Nephron progenitor cell (in vitro differentiated cells): ENCODE results near the gene HOXB3.

Experiments used
- DNase-seq: peaks from one replicate; pipeline ENCODE4 v3.0.0; 2021
- H3K27ac Mint-ChIP-seq: 2 replicates; pipeline ENCODE4 v1.8.0; 2021; ENCODE audit warnings: mild to moderate bottlenecking, moderate library complexity, mixed read lengths
- H3K27me3 Mint-ChIP-seq: 2 replicates; pipeline ENCODE4 v1.8.0; 2021; ENCODE audit warnings: mild to moderate bottlenecking, low read depth, mixed read lengths; ENCODE audit not compliant: poor library complexity
- H3K36me3 Mint-ChIP-seq: 2 replicates; pipeline ENCODE4 v1.8.0; 2021; ENCODE audit warnings: low read depth, mixed read lengths
- H3K4me1 Mint-ChIP-seq: 2 replicates; pipeline ENCODE4 v1.8.0; 2021; ENCODE audit warnings: mixed read lengths
- H3K4me3 Mint-ChIP-seq: 2 replicates; pipeline ENCODE4 v1.8.0; 2021; ENCODE audit warnings: mild to moderate bottlenecking, moderate library complexity, mixed read lengths
- H3K9me3 Mint-ChIP-seq: 2 replicates; pipeline ENCODE4 v1.8.0; 2021; ENCODE audit warnings: mild to moderate bottlenecking, moderate library complexity, mixed read lengths
- TF ChIP-seq, protein P1 (sequence below): fragments of 200-600 bp; sonication (generic); IDR thresholded peaks from 2 replicates; pipeline ENCODE4 v1.5.0; 2021; ENCODE audit warnings: antibody characterized with exemption

HOXB3 gene

DNA sequence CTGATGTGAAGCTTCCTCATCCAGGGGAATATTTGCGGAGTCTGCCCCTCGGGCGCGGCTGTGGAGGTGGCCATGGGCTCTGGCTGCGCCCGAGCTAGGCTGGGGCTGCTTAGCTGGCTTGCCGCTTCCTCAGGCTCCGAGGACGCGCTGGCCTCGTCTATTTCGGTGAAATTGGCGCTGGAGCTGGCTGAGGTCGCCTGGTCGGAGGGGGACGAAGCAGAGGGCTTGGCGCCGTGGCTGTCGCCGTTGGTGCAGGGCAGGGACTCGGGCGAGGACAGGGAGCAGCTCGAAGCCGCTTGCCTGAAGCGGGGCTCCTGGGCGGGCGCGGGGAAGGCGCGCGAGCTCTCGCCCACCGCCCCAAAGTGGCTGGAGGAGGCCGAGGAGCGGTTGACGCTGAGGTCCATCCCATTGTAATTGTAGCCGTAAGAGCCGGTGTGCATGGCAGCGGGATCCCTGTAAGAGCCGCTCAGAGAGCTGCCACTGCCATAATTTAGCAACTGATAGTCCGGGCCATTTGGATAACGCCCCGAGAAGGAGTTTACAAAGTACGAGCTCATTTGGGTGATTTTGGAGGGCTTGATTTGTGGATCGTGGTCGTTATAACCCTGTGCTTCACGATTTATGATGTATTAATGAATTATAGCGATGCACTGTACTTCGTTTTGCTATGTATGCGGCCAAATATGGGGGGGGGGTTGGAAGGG, 3.2 kb upstream of the HOXB3 start, which contains the start of gene HOXB5:
Gene HOXB5 (minus strand): TSS at position 654 of the 704 bp plus-strand sequence. CDS start 97 bp downstream, at position 557.
- DNase-seq, result peak; percentile 59
- peak within 1 kb of the TSS; percentile 99 for H3K27ac Mint-ChIP-seq
- TF ChIP-seq, protein P1, sequence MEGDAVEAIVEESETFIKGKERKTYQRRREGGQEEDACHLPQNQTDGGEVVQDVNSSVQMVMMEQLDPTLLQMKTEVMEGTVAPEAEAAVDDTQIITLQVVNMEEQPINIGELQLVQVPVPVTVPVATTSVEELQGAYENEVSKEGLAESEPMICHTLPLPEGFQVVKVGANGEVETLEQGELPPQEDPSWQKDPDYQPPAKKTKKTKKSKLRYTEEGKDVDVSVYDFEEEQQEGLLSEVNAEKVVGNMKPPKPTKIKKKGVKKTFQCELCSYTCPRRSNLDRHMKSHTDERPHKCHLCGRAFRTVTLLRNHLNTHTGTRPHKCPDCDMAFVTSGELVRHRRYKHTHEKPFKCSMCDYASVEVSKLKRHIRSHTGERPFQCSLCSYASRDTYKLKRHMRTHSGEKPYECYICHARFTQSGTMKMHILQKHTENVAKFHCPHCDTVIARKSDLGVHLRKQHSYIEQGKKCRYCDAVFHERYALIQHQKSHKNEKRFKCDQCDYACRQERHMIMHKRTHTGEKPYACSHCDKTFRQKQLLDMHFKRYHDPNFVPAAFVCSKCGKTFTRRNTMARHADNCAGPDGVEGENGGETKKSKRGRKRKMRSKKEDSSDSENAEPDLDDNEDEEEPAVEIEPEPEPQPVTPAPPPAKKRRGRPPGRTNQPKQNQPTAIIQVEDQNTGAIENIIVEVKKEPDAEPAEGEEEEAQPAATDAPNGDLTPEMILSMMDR, result no peak
- peaks cover 99% of the 10 kb centered on the region for H3K36me3 Mint-ChIP-seq
- peak within 1 kb of the TSS; percentile 99 for H3K4me3 Mint-ChIP-seq
- peaks cover 30% of the 10 kb centered on the region for H3K27me3 Mint-ChIP-seq
- peaks cover 4% of the 10 kb centered on the region for H3K9me3 Mint-ChIP-seq
- peaks cover 24% of the 10 kb centered on the region for H3K4me1 Mint-ChIP-seq

DNA sequence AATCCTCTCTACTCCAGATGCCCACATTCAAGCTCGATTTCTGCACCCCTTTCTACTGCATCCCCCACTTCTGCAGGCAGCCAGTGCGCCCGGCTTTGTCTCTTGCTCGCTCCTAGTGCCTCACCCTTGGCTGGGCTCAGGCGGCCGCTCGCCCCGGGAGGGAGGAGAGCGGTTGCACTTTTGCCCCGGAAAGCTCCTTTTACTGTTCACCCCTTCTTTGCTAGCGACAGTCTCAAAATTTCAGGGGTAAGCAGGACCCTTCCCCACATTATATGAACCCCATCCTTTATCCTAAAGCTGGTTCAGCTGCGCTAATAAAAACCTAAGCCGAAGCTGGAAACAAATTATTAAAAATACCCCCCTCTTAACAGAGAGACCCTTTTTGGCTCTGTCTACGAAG, 2.5 kb upstream of the HOXB3 start:
- peaks cover 20% of the 10 kb centered on the region for H3K4me1 Mint-ChIP-seq
- DNase-seq, result no peak
- H3K27me3 Mint-ChIP-seq, result peaks cover 26% of the 10 kb centered on the region
- peaks cover 99% of the 10 kb centered on the region for H3K36me3 Mint-ChIP-seq
- H3K9me3 Mint-ChIP-seq, result peaks cover 4% of the 10 kb centered on the region
- H3K27ac Mint-ChIP-seq, result peak overlapping the region; percentile 99
- H3K4me3 Mint-ChIP-seq, result peak overlapping the region; percentile 99
- TF ChIP-seq, protein P1, result no peak

DNA sequence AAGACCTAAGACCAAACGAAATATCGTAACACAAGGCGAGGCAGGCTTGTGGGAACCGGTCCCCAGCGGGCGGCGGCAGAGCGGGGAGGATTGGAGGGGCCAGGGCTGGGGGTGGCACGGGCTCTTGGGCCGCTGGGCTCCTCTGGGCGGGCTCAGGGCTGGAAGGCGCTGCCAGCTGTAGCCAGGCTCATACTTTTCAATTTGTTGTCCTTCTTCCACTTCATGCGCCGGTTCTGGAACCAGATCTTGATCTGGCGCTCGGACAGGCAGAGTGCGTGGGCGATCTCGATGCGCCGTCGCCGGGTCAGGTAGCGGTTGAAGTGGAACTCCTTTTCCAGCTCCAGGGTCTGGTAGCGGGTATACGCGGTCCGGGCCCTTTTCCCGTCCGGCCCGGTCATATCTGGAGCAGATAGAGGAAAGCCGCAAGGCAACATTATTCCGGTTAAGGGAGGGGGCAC, 2.0 kb upstream of the HOXB3 start:
- peaks cover 4% of the 10 kb centered on the region for H3K9me3 Mint-ChIP-seq
- DNase-seq, result no peak
- H3K27ac Mint-ChIP-seq, result peak overlapping the region; percentile 100
- peaks cover 25% of the 10 kb centered on the region for H3K27me3 Mint-ChIP-seq
- TF ChIP-seq, protein P1, result no peak
- peaks cover 99% of the 10 kb centered on the region for H3K36me3 Mint-ChIP-seq
- peak overlapping the region; percentile 99 for H3K4me3 Mint-ChIP-seq
- H3K4me1 Mint-ChIP-seq, result peaks cover 20% of the 10 kb centered on the region

DNA sequence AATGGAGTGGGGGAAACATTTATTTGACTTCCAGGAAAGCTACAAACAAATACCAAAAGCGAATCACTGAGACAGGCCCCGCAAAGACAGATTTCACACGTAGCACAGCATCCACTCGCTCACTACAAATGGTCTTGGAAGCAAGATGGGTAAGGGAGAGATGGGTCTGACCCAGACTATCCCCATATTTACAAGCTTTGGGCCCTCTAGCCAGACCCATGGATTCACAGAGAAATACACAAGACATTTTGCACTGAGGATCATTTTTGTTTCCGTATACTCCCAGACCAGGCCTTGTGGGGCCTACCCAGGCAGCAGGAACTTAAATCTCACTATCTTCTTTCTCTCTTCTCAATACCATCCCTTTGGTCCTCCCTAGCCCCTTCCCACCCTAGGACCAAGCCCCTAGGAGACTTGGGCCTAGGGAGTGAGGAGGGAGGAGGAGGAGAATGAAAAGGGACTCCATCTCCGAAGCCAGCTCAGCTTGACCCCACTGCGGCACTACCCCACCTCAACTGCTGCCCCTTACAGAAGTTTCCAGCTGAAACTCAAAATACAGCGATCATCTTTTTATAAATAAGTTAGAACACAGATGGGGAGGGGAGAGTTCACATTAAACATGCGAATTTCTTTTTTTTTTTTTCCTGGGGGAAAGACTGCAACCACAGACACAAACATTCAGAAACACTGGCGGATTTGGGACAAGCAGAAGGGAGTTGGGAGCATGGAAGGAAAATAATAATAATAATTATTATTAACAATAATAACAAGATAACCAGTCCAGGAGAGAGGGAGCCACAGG, 1.4 kb upstream of the HOXB3 start:
- TF ChIP-seq, protein P1, result no peak
- peaks cover 99% of the 10 kb centered on the region for H3K36me3 Mint-ChIP-seq
- H3K9me3 Mint-ChIP-seq, result peaks cover 4% of the 10 kb centered on the region
- peak overlapping the region; percentile 99 for H3K4me3 Mint-ChIP-seq
- no peak for DNase-seq
- peaks cover 19% of the 10 kb centered on the region for H3K4me1 Mint-ChIP-seq
- peaks cover 28% of the 10 kb centered on the region for H3K27me3 Mint-ChIP-seq
- peak overlapping the region; percentile 100 for H3K27ac Mint-ChIP-seq

DNA sequence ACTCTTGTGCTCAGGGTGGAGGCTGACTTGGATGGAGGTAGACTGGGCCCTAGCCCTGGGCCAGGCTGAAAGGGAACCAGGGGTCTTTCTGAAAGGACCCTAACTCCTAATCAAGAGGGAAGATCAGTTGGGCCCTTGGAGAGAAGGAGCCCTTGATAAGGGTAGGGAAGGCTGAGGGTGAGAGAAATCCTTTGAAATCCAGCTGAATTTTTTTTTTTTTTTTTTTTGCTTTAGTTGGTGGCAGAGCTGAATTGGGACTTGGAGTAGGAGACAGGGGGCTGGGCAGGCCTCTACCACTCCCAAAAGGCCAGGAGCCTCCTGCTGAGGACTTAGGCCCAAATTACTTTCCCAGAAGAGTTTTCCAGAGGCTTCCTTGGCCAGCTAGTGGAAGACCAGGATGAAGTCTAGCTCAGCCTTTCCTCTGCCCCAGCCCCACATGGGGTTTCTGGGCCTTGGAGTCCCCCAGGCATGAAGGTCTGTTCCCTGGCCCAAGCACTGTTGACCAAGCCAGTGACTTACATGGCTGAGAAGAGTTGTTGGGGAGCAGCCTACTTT, 643 bp upstream of the HOXB3 start:
- Mint-ChIP-seq H3K36me3 (peaks cover 99% of the 10 kb centered on the region), H3K9me3 (peaks cover 4% of the 10 kb centered on the region), H3K4me1 (peaks cover 11% of the 10 kb centered on the region), H3K27ac (peak overlapping the region; percentile 100), H3K27me3 (peaks cover 26% of the 10 kb centered on the region), H3K4me3 (peak overlapping the region; percentile 99)
- TF ChIP-seq, protein P1, result no peak
- no peak for DNase-seq
